C4-2B (cell line): ENCODE results near the gene TAAR2.

Source experiments
- ZFX ChIP-seq: fragments of 450-650 bp; IDR thresholded peaks from 2 replicates; pipeline ENCODE4 v1.6.1; 2017
- TF ChIP-seq, protein P1 (sequence below): fragments of 450-650 bp; conservative IDR thresholded peaks from 2 replicates; pipeline ENCODE4 v1.5.1; 2017; ENCODE audit warnings: mild to moderate bottlenecking

DNA sequence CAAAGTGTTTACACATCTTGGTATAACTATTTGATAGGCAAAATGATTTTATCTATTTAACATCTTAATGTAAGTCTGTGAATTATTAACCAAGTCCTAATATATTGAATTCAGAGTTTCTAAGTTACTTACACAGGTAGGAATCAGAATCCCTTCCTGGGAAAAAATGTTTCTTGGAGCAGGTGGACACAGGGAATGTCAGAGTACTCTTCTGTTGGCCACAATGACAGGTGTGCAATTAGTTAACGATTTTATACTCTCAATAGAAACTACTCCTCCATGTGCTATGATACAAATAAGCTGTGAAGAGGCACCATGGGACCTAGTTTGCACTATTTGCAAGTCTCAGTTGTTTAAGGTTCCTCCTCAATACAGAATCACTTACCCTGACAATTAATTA, 33.7 kb downstream of the TAAR2 start:
- TF ChIP-seq, protein P1, sequence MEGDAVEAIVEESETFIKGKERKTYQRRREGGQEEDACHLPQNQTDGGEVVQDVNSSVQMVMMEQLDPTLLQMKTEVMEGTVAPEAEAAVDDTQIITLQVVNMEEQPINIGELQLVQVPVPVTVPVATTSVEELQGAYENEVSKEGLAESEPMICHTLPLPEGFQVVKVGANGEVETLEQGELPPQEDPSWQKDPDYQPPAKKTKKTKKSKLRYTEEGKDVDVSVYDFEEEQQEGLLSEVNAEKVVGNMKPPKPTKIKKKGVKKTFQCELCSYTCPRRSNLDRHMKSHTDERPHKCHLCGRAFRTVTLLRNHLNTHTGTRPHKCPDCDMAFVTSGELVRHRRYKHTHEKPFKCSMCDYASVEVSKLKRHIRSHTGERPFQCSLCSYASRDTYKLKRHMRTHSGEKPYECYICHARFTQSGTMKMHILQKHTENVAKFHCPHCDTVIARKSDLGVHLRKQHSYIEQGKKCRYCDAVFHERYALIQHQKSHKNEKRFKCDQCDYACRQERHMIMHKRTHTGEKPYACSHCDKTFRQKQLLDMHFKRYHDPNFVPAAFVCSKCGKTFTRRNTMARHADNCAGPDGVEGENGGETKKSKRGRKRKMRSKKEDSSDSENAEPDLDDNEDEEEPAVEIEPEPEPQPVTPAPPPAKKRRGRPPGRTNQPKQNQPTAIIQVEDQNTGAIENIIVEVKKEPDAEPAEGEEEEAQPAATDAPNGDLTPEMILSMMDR = no peak
- no peak for TF ChIP-seq ZFX
